ENCODE measurements around the gene CNGA2.

Gene CNGA2

DNA sequence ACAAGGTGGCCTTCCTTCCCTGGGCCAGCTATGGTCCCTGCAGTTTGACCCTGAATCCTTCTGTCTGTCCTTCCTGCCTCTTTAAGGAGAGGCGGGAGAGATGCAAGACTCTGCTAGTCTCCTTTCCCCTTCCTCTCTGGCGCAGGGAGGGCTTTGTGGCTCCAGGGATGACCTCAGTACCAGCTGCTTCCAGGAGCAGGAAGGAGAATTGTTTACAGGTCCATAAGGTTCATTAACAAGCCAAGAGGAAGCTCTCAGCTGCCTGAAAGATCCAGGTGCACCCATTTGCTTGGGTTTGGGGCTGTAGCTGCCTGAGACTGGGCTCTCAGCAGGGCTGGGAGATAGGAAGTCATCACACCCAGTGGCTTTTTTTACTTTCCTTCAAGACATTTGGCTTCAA is 22.8 kb upstream of the CNGA2 start:
- DNase-seq (ENCODE audit: low spot score), result no peak

DNA sequence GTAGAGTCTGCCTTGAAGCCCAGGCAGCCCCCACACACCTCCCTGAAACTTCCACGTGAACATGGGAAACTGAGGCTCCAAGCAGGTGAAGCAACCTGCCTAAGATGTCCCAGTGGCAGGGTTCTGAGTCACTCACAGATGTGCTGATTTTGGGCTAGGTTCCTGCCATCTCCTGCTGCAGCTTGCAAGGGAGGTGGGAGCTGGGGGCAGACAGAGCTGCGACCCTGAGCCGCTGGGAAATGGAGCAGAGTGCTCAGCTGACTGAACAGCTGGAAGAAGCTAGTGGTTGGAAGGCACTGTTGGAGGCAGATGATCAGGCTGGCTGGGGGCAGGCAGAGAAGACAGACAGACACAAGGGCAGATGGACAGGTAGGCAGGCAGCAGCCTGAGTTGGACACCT is 22.3 kb upstream of the CNGA2 start:
- DNase-seq (ENCODE audit: low spot score), result no peak

GRCh38 chrX:151713849-151714248 is 20.7 kb upstream of the CNGA2 start:
- DNase-seq (ENCODE audit: low spot score), result no peak

GRCh38 chrX:151714362-151714761 is 20.2 kb upstream of the CNGA2 start:
- DNase-seq (ENCODE audit: low spot score), result no peak

DNA sequence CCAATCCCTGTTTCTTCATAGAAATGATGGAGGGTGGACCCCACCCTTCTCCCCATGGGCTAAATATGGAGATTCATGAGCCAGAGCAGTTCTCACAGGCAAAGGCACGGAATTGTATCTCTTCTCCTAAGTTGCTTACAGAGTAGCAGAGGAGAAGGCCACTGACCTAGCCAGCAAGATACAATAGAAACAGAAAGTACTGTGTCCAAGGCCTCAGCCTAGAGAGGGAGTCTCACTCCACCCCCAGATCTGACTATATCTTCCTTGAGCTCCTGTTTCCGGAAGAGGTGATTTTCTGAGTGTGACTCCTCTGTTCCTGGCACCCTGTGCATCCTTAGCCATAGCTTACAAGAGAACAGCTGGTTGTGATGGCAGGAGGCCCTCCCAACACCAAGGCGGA is 18.8 kb upstream of the CNGA2 start, which contains the start of gene FATE1:
Gene FATE1 (plus strand): TSS at position 284 of the 400 bp plus-strand sequence. CDS start 85 bp downstream, at position 369.
- no peak for DNase-seq (ENCODE audit: low spot score)

DNA sequence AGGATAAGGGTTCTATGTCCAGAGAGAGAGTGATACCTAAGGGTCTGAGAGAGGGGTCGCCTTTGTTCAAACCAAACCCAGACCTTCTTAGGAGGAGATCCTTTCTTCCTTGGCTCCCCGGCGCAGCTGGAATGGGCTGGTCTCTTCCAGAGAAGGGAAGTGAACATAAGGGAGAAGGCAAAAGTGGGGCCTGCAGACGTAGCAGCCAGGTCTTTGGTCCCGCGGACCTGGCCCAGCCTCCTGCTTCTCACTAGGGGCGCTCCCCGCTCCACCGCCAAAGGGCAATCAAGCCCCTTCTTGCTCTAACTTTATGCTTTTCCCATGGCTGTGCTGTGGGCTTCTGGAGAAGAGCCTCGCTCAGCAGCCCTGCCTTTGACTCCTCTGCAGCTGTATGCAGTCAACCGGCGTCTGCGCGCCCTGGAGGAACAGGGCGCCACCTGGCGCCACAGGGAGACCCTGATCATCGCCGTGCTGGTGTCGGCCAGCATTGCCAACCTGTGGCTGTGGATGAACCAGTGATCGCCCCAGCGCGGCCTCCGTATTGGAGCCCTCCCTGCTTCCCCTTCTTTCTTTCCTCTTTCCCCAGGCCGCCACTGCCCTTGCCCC is 12.2 kb upstream of the CNGA2 start:
- peak; percentile 19 for DNase-seq (ENCODE audit: low spot score)

- DNase-seq (ENCODE audit: low spot score), result no peak
These were observed 11.3 kb upstream of the CNGA2 start for GRCh38 chrX:151723156-151723760.

GRCh38 chrX:151724563-151725337 is 9.8 kb upstream of the CNGA2 start:
- no peak for DNase-seq (ENCODE audit: low spot score)

DNA sequence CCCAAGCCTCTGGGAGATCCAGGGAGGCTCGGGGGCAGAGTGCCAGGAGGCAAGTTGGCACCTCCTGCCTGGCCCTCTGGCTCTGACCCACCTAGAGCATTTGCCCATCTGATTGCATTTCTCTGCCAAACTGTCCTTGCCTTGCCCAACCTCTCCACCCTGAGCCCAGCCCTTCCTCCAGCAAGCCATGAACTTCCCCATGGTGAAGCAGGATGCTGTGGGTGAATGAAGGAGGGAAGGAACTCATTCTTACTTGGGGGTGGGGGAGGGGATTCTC is 9.3 kb upstream of the CNGA2 start:
- no peak for DNase-seq (ENCODE audit: low spot score)

- DNase-seq (ENCODE audit: low spot score), result no peak
These were observed 7.8 kb upstream of the CNGA2 start for GRCh38 chrX:151726751-151727150.

DNA sequence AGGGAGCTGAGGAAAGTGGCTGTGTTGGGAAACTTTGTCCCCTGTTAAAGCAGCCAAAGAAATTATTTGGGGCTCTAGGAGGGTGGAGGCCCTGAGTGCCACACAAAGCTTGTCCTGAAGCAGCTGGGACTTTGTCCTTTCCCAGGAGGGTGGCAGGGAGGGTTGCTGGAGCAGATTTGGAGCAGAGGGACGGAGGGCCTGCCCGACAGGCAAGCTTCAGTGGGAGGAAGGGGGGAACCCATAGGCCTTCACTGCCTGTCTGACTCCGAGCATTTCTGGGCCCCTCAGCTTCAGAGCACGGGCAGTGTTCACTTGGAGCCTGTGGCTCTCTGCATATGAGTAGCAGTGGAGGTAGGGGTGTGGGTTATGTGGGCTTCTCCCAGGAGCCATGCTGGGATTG is 7.2 kb upstream of the CNGA2 start:
- no peak for DNase-seq (ENCODE audit: low spot score)

GRCh38 chrX:151729056-151729725 is 5.4 kb upstream of the CNGA2 start:
- no peak for DNase-seq (ENCODE audit: low spot score)

DNA sequence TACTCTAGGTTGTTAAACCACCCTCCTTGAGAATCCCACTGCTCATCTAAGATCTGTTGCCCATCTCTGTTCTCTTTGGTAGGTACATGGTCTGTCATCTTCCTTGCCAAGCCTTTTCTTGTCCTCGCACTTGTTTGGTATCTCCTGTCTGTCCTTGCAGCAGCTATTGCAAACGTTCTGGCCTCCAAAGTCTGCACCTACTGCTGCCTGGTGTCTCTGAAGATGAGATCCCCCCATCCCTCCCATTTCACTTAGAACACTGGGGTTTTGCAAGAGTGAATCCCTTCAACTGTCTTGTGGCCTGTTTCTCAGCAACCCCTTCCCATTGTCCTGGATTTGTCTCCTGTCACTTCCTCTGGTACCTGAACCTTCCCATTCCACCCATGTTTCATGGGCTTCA is 673 bp downstream of the CNGA2 start:
- no peak for DNase-seq (ENCODE audit: low spot score)

DNA sequence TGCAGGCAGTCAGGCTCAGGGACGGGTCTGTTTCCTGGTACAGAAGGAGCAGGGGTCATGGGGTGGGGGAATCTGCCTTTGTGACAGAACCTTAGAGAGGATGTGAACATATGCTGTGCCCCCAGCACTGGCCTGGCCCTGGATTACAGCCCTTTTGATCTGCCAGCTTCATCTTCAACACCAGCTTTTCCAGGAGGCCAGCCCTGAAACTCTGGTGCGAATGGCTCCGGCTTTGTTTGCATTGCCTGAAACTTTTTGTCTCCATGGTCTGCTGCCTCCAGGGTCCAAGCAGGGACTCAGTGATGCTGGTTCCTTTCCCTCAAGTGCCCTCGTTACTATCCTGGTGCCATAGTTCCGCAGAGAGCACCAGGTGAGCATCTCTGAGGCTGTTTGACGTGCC is 2.1 kb downstream of the CNGA2 start:
- DNase-seq (ENCODE audit: low spot score), result no peak

DNA sequence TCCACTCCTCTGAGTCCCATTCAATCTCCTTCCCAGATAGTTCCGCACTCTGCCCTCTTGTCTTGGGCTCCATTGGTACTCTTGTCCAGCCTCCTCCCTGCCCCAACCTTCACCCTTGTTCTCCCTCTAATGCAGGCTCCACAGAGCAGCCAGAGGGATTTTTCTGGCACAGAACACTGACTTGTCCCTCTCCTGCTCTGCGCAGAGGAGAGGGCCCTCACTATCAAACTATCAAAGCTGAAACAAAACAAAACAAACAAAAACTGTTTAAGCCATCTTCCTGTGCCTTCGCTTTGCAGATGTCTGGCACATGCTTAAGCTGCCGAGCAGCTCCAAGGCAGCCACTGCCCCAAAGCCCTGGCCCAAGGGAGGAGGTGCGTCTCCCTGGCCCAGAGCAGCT is 2.9 kb downstream of the CNGA2 start:
- DNase-seq (ENCODE audit: low spot score), result no peak

GRCh38 chrX:151738751-151739150 is 4.2 kb downstream of the CNGA2 start:
- DNase-seq (ENCODE audit: low spot score), result no peak

DNA sequence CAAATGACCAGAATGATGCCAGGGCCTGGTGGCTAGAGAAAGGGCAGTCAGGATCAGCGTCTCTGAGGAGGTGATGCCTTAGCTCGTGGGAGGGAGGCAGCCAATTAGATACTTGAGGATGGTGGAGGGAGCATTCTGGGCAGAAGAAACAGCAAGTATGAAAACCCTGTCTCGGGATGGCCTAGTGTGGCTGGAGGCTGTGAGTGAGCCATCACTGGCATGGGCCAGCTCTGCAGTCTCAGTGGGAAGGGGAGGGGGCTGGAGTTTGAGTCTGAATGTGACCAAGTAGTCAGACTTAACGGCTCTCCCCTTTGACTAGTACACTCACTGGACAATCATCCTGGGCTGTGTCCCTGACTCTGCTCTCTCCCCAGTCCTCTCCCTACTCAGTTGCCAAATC is 7.1 kb downstream of the CNGA2 start:
- DNase-seq (ENCODE audit: low spot score), result no peak

DNA sequence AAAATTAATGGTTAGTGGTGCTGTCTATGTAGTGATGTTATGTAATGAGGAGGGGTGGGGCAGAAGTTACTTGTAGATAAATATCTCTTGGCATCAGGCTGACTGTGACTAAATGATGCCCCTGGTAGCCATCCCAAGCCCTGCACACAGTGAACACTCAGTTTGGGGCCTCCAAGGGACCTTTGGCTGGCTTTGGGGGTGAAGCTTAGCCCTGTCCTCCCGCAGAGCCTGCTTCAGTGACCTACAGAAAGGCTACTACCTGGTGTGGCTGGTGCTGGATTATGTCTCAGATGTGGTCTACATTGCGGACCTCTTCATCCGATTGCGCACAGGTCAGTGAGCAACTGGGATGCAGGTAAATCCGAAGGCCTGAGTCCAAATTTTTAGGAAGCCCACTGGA is 7.8 kb downstream of the CNGA2 start:
- no peak for DNase-seq (ENCODE audit: low spot score)

DNA sequence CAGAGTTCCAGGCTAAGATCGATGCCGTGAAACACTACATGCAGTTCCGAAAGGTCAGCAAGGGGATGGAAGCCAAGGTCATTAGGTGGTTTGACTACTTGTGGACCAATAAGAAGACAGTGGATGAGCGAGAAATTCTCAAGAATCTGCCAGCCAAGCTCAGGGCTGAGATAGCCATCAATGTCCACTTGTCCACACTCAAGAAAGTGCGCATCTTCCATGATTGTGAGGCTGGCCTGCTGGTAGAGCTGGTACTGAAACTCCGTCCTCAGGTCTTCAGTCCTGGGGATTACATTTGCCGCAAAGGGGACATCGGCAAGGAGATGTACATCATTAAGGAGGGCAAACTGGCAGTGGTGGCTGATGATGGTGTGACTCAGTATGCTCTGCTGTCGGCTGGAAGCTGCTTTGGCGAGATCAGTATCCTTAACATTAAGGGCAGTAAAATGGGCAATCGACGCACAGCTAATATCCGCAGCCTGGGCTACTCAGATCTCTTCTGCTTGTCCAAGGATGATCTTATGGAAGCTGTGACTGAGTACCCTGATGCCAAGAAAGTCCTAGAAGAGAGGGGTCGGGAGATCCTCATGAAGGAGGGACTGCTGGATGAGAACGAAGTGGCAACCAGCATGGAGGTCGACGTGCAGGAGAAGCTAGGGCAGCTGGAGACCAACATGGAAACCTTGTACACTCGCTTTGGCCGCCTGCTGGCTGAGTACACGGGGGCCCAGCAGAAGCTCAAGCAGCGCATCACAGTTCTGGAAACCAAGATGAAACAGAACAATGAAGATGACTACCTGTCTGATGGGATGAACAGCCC is 9.3 kb downstream of the CNGA2 start:
- no peak for DNase-seq (ENCODE audit: low spot score)

DNA sequence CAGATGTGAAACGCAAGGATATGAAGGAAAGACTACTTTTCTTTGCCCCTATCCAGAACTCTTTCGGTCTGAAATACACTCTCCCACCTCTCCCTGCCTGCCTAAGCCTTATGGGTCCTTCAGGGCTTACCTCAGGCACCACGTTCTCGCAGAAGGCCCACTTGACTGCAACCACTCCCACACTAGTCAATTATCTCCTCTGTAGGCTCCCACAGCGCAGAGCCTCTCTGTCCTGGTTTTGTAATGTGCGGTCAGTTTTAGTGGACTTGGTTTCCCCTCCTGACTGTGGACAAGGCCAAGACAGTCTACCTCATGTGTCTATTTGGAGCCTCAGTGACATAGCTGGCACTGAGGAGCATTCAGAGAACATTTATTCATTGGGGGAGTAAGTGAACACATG is 11.1 kb downstream of the CNGA2 start:
- no peak for DNase-seq (ENCODE audit: low spot score)

GRCh38 chrX:151746502-151746901 is 12.0 kb downstream of the CNGA2 start:
- DNase-seq (ENCODE audit: low spot score), result no peak

DNA sequence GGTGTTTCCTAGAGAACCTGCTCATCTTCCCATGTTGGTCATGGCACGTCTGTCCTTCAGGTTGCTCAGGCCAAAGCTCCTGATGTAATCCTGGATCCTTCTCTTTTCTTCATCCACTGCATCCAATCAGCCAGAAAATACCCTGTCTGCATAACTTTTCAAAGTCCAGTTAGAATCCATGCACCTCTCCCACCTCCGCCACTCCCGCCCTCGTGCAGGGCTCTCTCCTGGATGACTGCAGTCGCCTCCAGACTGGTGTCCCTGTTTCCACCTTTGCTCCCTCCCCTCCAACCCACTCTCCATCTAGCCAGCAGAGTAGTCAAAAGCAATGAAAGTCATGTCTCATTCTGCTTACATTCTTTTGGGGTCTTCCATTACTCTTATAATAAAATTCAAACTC is 16.0 kb downstream of the CNGA2 start:
- no peak for DNase-seq (ENCODE audit: low spot score)

Data from HuH-7.5 (cell line).